NCI-H345 (cell line): Measurements from ENCODE around the gene SEMA5A.

Experiments
- DNase-seq: peaks from one replicate; lab custom pipeline; 2025; lab: John Stamatoyannopoulos, UW

The SEMA5A gene

DNA sequence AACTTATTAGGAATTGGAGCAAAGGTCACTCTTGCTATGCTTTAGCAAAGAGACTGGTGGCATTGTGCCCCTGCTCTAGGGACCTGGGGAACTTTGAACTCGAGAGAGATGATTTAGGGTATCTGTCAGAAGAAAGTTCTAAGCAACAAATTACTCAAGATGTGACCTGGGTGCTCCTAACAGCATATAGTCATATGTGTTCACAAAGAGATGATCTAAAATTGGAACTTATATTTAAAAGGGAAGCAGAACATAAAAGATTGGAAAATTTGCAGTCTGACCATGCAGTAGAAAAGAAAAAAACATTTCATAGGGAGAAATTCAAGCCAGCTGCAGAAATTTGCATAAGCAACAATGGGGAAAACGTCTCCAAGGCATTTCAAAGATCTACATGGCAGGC lies 68.3 kb downstream of the SEMA5A start:
- DNase-seq: no peak

DNA sequence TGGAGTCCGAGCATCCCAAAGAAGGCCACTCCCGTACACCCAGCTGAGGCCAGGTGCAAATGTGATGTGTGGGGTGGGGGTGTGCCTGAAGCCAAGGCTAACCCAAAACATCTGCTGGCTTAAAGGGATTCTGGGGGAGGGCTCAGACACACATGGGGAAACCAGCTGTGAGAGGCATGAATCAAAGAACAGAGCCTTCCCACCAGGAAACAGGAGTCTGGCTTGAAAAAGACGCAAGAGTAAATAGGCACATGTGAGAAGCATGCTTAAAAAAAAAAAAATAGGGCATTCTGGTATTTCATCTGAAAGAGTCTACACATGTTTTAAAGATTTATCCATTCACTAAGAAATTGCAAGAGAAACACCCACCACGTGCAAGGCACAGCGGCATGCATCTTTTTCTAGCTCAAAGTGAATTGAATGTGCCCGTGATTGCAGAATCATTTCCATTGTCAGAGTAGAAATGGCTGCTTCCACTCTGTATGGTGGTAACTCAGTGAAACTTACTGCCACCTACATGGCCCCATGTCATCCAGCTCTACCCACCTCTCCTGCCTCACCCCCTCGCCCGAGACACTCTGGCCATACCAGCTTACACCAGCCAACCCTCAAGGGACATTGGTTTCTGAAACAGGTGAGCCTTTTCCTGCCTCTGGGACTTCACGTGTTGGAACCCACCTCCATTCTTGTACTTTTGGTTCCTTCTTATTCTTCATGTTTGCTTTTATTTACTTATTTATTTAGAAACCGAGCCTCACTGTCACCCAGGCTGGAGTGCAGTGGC lies 71.5 kb downstream of the SEMA5A start:
- DNase-seq: no peak

DNA sequence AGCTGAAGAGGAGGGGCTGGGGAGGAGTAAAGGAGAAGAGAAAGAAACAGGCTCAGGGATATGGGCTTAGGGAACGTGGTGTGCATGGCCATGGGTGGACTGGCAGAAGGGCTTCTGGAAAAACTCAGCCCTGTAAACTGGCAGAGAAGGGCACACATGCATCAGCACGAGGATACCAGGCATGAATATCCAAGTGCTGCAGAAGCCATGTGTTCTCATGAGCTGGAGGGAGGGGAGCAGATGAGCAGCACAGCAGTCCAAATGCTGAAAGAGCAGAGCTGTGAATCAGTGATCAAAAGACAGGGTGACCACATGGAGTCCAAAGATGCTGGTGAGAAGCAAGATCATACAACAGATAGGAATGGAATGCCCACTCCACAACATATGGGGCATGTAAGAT lies 72.3 kb downstream of the SEMA5A start:
- no peak for DNase-seq

DNA sequence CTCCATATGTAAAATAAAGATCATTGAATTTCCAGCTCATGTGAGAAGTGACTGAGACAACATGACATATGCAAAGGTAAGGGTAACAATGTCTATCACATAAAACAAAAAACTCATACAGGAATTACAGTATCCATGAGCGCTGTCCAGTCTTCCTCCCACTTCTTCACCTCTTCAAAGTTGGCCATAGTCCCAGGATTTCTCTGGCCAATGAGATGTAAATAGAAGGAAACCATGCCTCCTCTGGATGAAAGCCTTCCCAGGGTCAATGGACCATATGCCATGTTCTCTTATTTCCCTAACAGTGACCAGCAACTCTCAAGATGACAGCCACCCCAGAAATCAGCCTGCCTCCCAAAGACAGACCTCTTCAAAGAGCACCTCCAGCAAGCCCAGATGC lies 75.5 kb downstream of the SEMA5A start:
- DNase-seq: no peak

DNA sequence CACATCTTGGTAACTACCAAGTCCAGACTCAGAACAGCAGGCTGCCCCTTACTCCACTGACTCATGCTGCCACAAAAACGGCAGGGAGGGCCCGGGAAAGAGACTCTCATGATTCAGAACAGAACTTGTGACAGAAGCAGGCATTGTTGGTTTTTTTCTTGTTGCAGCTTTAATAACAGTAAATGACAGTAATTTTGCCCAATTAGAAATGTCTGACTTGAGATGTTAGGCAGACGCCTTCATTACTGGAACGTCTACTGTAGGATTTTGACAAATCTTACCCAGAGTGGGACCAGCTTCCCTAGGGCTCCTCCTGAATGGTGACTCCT lies 77.9 kb downstream of the SEMA5A start:
- no peak for DNase-seq

DNA sequence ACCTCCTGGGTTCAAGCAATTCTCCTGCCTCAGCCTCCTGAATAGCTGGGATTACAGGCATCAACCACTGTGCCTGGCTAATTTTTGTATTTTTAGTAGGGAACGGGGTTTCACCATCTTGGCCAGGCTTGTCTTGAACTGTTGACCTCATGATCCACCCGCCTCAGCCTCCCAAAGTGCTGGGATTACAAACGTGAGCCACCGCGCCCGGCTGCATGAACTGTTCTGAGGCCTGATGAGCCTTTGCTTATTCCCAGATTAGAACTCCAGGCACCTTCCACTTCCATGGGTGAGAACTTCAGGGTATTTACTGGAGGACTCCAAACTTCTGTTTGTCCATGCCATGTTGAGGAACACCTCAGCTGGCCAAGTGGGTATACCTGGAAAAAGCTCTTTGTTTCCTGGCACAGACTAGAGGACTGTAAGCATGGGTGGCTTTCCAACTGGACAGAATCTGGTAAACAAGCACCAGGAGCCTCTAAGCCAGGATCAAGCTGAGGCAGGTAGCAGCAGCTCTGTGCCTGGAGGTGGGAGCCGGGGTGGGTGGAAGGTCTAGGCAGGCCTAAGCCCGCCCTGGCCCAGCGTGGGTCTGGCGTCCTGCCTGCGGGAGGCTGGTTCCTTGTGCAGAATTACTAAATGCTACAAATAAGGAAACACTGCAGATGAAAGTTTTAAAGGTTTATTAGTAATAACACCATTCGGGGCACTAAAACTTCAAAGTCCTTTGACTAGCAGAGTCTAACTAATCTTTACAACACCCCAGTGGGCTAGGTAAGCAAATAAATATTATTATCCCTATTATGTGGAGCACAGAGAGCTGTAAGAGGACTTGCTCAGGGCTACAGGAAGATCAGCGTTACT lies 78.4 kb downstream of the SEMA5A start:
- DNase-seq: peak; percentile 16

DNA sequence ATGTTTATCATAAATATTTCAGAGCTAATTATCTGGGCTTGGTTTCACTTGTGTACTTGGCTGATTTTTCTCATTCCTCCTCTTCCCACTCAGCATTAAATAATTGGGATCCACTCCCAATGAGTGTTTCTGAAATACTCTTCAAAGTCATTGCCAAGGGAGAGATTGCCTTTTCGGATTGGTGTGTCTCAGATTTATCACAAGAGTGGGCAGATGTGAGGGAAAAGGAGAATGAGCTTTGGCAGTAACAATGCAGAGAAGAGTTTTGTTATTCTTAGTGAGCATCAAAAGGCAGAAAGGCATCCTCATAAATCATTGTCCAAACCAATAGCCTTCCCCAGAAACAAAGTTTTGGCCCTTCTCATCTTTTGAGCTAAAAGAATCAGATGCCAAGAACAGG lies 79.2 kb downstream of the SEMA5A start:
- no peak for DNase-seq

DNA sequence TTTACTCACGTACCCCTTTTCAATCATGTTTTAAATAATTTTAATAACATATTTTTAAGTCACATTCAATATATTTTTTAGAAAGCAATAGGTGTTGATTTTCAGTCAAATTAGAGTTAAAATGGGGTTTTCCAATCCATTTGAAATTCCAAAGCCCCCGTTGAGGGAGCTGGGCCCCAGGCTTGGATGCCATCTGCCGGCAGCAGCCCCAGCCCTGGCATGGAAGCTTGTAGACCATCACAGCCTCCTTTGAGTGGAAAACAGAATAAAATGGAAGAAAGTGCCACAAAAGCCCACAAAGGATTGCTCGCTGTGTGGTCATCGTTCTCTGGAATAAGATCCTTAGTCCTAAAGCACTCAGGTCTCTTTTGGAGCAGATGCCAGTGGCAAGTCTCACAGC lies 81.4 kb downstream of the SEMA5A start:
- DNase-seq: no peak

DNA sequence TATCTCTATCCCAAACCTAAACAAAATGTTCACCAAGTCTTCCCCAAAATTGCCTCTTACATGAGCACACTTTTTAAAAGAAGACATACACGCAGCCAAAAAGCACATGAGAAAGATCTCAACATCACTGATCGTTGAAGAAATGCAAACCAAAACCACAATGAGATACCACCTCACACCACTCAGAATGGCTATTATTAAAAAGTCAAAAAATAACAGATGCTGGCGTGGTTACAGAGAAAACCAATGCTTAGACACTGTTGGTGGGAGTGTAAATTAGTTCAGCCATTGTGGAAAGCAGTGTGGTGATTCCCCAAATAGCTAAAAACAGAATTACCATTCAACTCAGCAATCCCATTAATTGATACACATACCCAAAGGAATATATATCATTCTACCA lies 83.8 kb downstream of the SEMA5A start:
- DNase-seq: no peak

DNA sequence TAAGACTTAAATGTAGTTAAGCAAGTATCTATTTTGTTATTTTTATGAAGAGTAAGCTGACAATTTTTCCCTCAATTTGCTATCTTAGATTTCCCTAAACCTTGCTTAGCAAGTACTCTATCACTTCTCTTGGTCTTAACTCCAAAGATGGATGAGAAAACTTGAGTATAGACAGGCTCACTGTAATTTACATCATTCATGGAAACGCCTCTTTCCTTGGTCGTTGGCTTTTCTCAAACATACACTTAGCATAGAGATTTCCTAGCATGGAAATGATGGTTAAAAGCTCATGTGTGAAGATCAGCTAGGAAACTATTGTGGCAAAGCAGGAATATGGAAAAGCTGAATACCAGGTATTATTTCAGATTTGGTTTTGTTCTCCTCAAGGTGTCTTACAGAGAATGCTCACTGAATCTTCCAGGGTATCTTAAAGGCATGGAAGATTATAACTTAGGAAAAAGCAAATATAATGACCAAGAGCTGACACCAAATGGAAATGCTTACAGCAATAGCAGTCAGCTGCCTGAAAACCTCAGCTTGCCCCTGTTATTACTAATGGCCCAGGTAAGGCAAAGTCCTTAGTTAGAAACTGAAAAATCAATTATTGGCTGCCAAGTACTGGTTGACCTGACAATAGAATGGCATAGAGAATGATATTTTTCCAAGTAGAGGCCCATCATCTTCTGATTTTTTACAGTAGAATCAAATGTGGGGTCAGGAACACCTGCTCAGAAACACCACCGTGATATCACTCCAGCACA lies 84.8 kb downstream of the SEMA5A start:
- no peak for DNase-seq

DNA sequence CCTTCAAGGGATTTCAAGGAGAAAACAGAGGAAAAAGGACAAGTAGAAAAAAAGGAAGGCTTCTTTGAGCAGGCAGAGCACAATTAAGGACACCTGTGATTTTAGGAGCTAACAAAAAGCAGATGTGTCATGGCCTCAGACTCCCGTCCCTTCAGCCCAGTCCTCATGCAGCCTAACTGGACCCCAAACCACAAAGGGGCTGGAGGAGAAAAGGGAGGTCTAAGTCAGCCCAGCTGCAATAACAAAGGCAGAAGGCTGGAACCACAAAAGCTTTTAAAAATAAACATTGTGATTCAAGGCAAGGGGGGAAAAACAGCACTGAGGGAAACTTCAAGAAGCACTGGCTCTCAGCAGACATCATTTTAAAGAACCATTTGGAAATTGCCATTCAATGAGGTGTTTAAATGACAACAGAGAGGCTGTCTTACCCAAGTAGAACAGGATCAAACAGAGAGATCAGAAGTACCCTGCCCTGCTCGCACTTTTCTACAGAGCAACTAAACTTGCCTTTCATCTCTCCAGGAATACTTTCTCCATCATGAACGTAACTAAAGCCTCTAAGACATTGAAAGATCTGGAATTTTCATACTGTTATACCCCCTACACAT lies 89.3 kb downstream of the SEMA5A start:
- DNase-seq: no peak

DNA sequence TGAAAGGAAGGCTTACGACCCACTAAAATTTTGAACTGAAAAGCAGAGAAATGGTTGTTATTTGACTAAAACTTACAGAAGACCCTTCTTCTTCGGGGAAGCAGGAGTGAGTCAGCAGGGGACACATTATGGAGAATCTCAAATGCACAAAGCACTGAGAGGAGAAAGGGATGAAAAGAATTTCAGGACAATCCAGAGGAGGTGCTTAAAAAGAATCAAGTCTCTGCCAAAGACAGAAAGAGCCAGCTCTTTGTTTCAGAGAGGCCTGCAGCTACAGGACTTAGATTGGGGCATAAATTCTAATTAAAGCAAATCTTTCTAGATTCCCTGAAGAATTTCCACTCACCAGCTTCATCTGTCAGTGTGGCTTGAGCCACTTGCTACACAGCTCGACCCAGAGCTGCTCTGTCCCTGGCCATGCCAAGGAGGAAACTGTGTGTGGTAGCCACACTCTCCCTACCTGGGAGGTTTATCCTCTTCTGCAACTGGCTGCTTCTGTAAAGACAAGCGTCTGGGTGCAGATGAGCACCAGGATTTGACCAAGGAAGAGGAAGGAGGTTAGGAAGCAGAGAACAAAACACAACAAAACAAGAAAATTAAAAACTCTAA lies 89.9 kb downstream of the SEMA5A start:
- DNase-seq: no peak

DNA sequence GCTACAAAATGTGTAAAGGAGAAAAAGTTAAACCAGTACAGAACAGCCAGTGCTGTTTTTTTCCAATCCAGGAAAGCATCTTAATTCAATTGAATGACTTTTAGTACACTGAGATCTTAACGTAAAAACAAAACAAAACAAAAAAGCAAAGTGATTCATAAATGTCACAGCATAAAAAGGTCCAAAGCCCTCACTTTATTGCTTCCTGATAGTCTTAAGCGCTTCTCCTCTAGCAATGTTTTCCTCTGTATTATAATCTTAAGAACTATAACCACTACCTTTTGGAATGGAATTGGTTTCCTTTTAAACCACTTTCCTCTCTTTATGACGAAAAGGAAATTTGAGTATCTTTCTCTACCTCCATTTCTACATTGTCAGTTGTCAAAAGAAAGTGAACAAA lies 91.4 kb downstream of the SEMA5A start:
- no peak for DNase-seq

DNA sequence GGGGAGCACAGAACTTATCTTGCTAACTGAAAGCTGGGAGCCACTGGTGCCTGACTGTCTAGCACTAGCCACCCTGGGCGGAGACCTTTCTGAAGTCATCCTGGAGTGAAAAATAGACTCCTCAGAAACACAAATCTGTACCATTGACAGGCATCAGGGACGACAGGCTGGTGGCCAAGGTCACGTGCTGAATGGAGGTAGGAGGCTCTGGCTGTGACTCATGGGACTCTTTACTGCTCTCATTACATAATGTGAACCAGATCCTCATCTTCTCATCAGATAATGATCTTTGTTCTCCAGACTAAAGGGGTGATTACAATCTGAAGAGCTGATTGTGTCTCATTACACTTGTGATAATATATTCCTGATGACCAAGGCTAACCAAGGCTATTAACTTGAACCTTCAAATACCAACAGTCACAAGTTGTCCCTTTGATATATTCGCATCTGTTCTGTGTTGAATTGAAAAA lies 91.8 kb downstream of the SEMA5A start:
- DNase-seq: no peak

DNA sequence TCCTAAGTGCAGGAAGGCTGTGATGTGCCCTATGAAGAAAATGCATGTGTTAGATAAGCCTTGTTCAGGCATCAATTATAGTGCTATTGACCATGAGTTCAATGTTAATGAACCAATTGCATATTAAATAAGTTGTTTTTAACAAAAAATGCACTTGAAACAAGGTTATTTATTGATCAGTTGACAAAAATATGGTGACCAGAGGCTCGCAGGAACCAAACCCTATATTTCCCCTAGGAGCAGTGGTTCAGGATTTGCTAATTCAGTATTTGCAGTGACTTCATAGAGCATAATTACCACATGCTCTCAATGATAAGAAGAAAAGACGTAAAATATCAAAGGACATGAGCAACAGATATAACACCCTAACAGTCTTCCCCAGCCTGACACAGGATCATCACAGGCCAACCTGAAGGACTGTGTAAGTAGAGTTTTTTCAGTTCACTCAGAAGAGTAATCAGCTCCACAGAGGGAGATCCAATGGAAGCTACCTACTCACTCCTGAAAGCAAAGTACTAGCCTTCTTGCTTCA lies 92.3 kb downstream of the SEMA5A start:
- DNase-seq: no peak

DNA sequence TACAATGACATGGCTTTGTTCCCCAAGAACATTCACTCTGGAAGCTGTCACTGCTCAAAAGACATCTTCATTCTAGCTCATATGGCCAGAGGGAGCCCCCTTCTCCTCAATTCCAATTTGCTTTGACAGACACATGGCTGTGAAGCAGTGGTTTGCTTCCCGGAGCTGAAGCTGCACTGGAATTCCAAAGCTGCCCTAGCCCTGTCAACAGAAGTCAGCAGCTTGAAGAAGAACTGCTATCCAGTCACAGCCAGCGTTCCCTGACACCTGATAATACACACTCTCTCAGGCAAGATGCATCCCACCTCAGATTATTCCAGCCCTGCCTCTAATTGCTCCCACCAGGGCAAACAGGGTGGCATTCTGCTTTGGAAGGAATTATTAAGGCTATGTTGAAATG lies 93.7 kb downstream of the SEMA5A start:
- DNase-seq: no peak

DNA sequence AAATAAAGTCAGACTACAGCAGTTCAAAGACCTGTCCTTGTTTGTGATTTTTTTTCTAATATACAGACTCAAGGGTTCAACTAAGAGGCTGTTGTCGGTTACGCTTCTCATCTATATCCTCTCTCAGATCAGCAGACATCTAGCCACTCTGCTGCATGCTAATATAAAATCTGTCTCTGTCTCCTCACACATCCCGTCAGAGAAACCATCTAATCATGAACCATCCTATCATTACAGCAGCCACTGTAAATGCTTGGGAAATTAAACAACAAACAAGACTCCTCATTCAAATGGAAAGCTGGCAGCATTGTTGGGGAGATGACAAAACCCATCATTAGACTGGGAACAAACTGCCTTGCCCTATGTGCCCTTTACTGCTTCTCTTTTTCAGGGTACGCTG lies 94.8 kb downstream of the SEMA5A start:
- no peak for DNase-seq

DNA sequence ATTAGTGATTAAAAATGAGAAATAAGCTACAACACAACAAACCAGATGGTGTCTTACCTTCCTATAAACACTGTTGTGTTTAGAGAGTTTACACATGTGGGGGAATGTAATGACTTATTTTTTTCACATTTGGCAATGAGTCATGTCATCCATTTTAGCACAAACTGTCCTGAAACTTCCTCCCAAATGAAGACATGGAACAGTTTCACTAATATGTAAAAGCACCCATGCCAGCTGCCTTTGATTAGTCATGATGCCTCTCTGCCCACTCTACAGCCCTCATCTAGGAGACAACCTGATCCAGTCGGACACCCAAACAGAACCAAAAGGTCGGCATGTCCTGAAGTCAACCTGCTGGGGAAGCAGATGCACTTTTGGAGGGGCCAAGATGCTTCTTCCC lies 98.2 kb downstream of the SEMA5A start:
- DNase-seq: no peak

DNA sequence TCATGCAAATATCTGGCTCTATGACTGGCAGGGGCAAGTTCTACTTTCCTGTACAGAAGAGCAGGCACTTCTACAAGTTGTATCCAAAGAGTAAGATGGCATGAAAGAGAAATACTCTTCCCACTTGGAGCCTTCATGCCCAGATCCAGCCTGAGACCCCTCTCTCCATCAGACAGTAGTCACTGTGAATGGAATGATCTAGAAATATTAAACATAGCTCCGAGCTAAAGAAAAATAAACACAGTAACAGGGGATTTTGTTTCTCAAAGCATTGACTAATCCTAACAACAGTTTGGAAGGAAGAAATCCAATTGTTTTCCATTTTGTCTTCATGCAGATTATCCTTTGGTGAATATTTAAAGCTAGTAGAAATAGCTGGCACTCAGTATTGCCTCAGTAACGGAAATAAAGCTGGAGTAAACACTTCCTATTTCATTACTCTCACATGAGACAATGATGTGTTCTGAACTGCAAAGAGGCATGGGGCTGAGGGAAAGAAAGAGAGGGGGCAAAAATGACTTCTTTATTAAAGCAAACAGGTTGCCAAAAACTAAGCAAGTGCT lies 100.0 kb downstream of the SEMA5A start:
- no peak for DNase-seq

DNA sequence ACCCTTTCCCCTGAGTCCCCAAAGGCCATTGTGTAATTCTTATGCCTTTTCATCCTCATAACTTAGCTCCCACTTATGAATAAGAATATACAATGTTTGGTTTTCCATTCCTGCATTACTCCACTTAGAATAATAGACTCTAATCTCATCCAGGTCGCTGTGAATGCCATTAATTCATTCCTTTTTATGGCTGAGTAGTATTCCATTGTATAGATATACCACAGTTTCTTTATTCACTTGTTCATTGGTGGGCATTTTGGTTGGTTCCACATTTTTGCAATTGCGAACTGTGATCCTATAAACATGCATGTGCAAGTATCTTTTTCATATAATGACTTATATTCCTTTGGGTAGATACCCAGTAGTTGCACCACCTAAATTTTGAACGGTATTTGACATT lies 101.5 kb downstream of the SEMA5A start:
- no peak for DNase-seq

DNA sequence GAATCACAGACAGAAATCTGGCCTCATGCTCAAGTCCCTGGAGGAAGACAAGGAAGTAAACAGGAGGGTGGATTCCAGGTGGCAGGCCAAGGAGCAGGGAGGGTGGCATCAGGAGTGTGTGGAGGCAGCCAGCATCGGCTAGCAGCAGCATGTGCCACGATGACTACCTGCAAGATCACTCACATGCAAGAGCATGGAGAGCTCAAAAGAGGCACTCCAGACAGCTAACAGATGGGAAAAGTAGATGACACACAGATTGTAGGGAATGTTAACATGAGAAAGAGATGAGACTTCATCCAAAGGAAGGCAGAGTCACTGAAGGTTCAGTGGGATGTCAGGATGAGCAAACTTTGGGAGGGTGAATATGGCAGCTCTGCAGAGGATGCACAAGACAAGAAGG lies 104.3 kb downstream of the SEMA5A start:
- DNase-seq: no peak
